Gastrocnemius medialis (tissue), 4 donors: Measurements from ENCODE around the gene PHF20.

ENCODE experiments used
- POLR2A ChIP-seq, 2 donors: fragments of 450-650 bp; IDR thresholded peaks; one replicate each; pipeline ENCODE4 v1.6.1; 2017; ENCODE audit warnings: antibody characterized with exemption in 2 of 2, mild to moderate bottlenecking in 2 of 2, moderate library complexity in 2 of 2
- TF ChIP-seq, protein P1 (sequence below), 5 experiments: fragments of 450-650 bp in 3 of 5; fragments of 200-600 bp in 2 of 5; sonication (generic) in 2 of 5; IDR thresholded peaks in 4 of 5; conservative IDR thresholded peaks in 1 of 5; 1 replicate in 4 of 5; 2 replicates in 1 of 5; pipeline ENCODE4 v1.5.1; 2016 to 2019; ENCODE audit warnings: antibody characterized with exemption in 5 of 5, mild to moderate bottlenecking in 3 of 5, moderate library complexity in 3 of 5

GRCh38 chr20:35743693-35744491 is 27.9 kb upstream of the PHF20 start:
- TF ChIP-seq, protein P1, sequence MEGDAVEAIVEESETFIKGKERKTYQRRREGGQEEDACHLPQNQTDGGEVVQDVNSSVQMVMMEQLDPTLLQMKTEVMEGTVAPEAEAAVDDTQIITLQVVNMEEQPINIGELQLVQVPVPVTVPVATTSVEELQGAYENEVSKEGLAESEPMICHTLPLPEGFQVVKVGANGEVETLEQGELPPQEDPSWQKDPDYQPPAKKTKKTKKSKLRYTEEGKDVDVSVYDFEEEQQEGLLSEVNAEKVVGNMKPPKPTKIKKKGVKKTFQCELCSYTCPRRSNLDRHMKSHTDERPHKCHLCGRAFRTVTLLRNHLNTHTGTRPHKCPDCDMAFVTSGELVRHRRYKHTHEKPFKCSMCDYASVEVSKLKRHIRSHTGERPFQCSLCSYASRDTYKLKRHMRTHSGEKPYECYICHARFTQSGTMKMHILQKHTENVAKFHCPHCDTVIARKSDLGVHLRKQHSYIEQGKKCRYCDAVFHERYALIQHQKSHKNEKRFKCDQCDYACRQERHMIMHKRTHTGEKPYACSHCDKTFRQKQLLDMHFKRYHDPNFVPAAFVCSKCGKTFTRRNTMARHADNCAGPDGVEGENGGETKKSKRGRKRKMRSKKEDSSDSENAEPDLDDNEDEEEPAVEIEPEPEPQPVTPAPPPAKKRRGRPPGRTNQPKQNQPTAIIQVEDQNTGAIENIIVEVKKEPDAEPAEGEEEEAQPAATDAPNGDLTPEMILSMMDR (IDR thresholded peaks at IDR 0.05 in 4 of 5, conservative IDR thresholded peaks at IDR 0.05 in 1 of 5) = no peak
- no peak for TF ChIP-seq POLR2A (IDR thresholded peaks at IDR 0.05)
